GM12872 (cell line): ENCODE results near the gene PCBP3.

Experiments
- TF ChIP-seq, protein P1 (sequence below): IDR thresholded peaks from 3 replicates; pipeline ENCODE4 v1.5.1; 2011; ENCODE audit warnings: low read depth, mild to moderate bottlenecking, low read length, moderate library complexity; ENCODE audit not compliant: insufficient read depth

PCBP3 gene

DNA sequence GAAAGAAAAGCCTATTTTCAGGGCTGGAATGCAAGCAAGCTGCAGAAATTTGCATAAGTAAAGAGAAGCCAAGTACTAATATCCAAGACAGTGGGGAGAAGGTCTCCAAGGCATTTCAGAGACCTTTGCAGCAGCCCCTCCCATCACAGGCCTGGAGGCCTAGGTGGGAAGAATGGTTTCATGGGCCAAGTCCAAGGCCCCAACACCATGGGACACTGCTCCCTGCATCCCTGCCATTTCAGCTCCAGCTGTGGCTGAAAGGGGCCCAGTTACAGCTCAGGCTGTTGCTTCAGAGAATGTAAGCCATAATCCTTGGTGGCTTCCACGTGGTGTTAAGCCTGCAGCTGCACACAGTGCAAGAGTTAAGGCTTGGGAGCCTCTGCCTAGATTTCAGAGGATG lies 321.1 kb downstream of the PCBP3 start:
- TF ChIP-seq, protein P1, sequence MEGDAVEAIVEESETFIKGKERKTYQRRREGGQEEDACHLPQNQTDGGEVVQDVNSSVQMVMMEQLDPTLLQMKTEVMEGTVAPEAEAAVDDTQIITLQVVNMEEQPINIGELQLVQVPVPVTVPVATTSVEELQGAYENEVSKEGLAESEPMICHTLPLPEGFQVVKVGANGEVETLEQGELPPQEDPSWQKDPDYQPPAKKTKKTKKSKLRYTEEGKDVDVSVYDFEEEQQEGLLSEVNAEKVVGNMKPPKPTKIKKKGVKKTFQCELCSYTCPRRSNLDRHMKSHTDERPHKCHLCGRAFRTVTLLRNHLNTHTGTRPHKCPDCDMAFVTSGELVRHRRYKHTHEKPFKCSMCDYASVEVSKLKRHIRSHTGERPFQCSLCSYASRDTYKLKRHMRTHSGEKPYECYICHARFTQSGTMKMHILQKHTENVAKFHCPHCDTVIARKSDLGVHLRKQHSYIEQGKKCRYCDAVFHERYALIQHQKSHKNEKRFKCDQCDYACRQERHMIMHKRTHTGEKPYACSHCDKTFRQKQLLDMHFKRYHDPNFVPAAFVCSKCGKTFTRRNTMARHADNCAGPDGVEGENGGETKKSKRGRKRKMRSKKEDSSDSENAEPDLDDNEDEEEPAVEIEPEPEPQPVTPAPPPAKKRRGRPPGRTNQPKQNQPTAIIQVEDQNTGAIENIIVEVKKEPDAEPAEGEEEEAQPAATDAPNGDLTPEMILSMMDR: no peak

- TF ChIP-seq, protein P1: no peak
Observed at GRCh38 chr21:45965084-45965809, 321.7 kb downstream of the PCBP3 start.

GRCh38 chr21:45966791-45967394 lies 323.4 kb downstream of the PCBP3 start:
- TF ChIP-seq, protein P1: no peak

GRCh38 chr21:45969921-45970673 lies 326.6 kb downstream of the PCBP3 start:
- TF ChIP-seq, protein P1: no peak

DNA sequence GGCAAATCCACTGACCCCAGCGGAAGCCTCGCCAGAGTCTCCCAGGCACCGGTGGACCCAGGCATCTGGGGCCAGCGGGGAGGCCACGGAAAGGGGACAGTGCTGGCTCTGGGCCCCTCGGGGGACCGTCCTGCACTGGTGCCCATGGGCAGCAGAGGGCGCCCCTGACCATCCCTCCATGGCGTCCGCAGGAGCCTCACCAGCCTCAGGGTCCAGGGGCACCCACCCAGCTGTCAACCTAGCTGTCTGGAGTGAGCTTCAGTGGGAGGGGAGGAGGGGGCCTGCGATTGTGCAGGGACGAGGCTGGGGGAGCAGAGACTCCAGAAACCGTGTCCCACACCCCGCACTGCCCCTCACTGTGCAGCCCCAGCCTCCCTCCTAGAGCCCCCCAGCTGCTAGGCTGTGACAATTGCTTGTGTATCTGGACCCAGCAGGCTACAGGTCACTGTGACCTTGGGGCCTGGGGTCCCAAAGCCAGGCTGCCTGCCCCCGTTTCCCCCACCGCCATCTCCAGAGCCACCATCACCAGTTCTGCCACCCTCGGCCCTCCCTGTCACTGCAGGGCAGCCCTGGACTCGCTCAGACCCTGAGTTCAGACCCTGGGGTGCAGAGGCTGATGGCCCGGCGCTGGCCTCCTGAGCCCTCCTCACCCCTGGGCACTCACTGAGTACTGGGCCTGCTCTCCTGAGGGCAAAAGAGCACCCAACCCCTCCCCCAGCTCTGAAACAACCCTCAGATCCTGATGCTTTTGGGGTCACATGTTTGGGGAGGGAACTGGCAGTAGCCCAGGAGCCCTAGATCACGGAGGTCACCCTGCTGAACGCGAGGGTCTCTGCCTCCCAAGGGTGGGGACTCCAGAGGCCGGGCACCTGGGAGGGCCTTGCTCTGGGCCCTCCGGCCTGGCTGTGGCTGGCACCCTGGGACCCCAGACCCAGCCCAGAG lies 327.4 kb downstream of the PCBP3 start:
- TF ChIP-seq, protein P1: peak; percentile 82

- TF ChIP-seq, protein P1: no peak
Observed at GRCh38 chr21:45971616-45972352, 328.3 kb downstream of the PCBP3 start.
